Ascending aorta (tissue), 2 donors: ENCODE results near the gene HPS5. TPM values are rescaled to one million over a fixed set of nuclear protein-coding genes. Genes with fewer than 3 reads are reported as not detected.
"Not testable (repeated sequence)": the region's sequence is repeated elsewhere in the genome, so short reads cannot be mapped to it uniquely, and the experiment has no call there.

Source experiments
- DNase-seq, 2 donors: peaks; one replicate each; pipeline ENCODE4 v3.0.0-alpha.2; 2019; ENCODE audit warnings: low spot score in 2 of 2
- H3K27ac ChIP-seq, 2 donors: fragments of 200-600 bp; sonication (generic); one replicate each; pipeline ENCODE4 v1.5.1; 2016 to 2017; ENCODE audit warnings: mild to moderate bottlenecking in 1 of 2
- H3K27me3 ChIP-seq: fragments of 200-600 bp; sonication (generic); one replicate; pipeline ENCODE4 v1.5.1; 2017
- H3K36me3 ChIP-seq, 2 donors: fragments of 200-600 bp; sonication (generic); one replicate each; pipeline ENCODE4 v1.5.1; 2016
- H3K4me1 ChIP-seq, 2 donors: fragments of 200-600 bp; sonication (generic); one replicate each; pipeline ENCODE4 v1.5.1; 2016 to 2017; ENCODE audit warnings: mild to moderate bottlenecking in 1 of 2
- H3K4me3 ChIP-seq, 2 donors: fragments of 200-600 bp; sonication (generic); one replicate each; pipeline ENCODE4 v1.5.1; 2016 to 2017; ENCODE audit warnings: mild to moderate bottlenecking in 1 of 2
- H3K9me3 ChIP-seq, 2 donors: fragments of 200-600 bp; sonication (generic); one replicate each; pipeline ENCODE4 v1.5.1; 2016
- intact Hi-C: fragments of 100-400 bp; cut with DNase I; formaldehyde crosslinking; loops from one replicate; pipeline ENCODE4 v1.15.1; 2023
- total RNA-seq: library from RNA; depleted of rRNA; stranded (reverse); fragments of >200 nt; gene quantifications from one replicate; pipeline ENCODE4 v1.1.0, GENCODE V29; 2016
- TF ChIP-seq, protein P1 (sequence below), 3 experiments: fragments of 200-600 bp in 2 of 3; fragments of 450-650 bp in 1 of 3; sonication (generic) in 2 of 3; IDR thresholded peaks; one replicate each; pipeline ENCODE4 v1.5.1; 2016 to 2019; ENCODE audit warnings: antibody characterized with exemption in 3 of 3, mild to moderate bottlenecking in 1 of 3, moderate library complexity in 1 of 3

Gene HPS5
- total RNA-seq, 1 donor from 2014 or later, result 31.7 TPM

DNA sequence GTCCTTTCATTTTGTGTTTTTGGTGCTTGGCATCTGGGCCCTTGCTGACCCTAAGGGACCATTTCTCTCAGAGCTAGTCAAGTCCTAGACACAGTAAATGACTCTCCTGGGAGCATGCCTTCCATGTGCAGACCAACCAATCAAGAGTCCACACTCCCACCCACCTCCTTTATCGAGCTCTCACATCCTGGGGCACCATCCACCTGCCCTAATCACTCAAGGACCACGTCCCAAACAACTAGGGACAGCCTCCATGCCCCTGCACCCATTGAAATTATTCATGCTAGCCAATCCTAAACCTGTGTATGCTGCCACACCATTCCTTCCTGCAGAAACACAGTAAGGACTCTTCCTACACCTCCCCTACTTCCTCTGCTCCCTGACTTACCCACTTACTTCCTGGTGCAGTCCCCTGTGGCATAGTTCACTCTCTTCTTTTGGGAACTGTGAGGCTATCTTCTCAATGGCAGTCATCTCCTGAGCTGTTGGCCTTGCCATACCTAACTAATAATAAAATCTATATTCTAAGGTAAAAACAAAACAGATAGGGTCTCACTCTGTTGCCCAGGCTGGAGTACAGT, 67.1 kb downstream of the HPS5 start:
- no peaks in the 10 kb centered on the region for H3K9me3 ChIP-seq
- intact Hi-C loops, result no loop called here
- no peaks in the 10 kb centered on the region for H3K4me1 ChIP-seq
- no peaks in the 10 kb centered on the region for H3K27me3 ChIP-seq
- TF ChIP-seq, protein P1, sequence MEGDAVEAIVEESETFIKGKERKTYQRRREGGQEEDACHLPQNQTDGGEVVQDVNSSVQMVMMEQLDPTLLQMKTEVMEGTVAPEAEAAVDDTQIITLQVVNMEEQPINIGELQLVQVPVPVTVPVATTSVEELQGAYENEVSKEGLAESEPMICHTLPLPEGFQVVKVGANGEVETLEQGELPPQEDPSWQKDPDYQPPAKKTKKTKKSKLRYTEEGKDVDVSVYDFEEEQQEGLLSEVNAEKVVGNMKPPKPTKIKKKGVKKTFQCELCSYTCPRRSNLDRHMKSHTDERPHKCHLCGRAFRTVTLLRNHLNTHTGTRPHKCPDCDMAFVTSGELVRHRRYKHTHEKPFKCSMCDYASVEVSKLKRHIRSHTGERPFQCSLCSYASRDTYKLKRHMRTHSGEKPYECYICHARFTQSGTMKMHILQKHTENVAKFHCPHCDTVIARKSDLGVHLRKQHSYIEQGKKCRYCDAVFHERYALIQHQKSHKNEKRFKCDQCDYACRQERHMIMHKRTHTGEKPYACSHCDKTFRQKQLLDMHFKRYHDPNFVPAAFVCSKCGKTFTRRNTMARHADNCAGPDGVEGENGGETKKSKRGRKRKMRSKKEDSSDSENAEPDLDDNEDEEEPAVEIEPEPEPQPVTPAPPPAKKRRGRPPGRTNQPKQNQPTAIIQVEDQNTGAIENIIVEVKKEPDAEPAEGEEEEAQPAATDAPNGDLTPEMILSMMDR (IDR thresholded peaks at IDR 0.05), result no peak
- DNase-seq, result no peak
- no peaks in the 10 kb centered on the region for H3K36me3 ChIP-seq
- no peak overlapping the region for H3K4me3 ChIP-seq
- H3K27ac ChIP-seq, result no peak overlapping the region

DNA sequence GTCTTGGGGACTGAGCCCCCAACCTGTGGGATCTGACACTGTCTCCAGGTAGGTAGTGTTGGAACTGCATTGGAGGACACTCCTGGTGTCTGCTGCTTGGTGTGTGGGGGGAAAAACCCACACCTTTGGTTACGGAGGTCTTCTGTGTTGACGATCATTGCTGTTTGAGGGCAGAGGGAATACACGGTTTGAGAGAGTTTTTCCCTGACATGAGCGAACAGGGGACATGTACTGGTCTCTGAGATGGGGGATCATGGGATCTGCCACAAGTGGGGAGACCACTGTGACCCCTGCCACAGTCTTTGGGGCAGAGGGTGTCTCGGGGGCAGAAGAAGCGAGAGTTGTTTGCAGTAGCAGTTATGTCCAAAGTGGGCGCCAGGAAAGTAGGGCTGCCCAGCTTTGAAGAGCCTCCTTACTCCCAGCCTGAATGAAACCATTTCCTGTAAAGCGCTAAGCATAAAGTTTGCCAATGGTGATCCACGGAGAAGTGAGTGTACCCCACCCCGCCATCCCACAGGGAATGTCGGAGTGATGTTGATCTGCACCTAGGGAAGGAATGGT, 68.1 kb downstream of the HPS5 start:
- Histone ChIP-seq H3K9me3 (no peaks in the 10 kb centered on the region), H3K4me1 (no peaks in the 10 kb centered on the region), H3K36me3 (no peaks in the 10 kb centered on the region), H3K27ac (no peak overlapping the region), H3K4me3 (no peak overlapping the region), H3K27me3 (no peaks in the 10 kb centered on the region)
- DNase-seq, result no peak
- intact Hi-C loops, result no loop called here
- TF ChIP-seq, protein P1 (IDR thresholded peaks at IDR 0.05), result no peak

DNA sequence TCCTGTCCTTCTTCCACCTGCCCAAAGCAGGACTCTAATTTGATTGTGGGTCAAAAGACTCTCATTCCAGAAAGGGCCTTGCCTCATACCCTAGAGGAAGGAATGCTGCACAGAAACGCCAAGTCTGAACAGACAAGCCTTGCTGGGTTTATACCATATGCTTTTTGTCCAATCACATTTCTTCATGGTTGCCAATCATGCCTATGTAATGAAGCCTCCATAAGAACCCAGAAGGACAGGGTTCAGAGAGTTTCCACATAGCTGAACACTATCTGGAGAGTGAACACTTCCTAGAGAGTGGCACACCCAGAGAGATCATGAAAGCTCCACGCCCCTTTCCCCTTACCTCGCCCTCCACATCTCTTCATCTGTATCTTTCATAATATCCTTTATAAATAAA, 68.7 kb downstream of the HPS5 start:
- no peaks in the 10 kb centered on the region for H3K27me3 ChIP-seq
- H3K36me3 ChIP-seq, result no peaks in the 10 kb centered on the region
- no peak overlapping the region for H3K4me3 ChIP-seq
- no peaks in the 10 kb centered on the region for H3K4me1 ChIP-seq
- intact Hi-C loops, result no loop called here
- no peak for DNase-seq
- H3K9me3 ChIP-seq, result no peaks in the 10 kb centered on the region
- TF ChIP-seq, protein P1 (IDR thresholded peaks at IDR 0.05), result no peak
- H3K27ac ChIP-seq, result no peak overlapping the region

DNA sequence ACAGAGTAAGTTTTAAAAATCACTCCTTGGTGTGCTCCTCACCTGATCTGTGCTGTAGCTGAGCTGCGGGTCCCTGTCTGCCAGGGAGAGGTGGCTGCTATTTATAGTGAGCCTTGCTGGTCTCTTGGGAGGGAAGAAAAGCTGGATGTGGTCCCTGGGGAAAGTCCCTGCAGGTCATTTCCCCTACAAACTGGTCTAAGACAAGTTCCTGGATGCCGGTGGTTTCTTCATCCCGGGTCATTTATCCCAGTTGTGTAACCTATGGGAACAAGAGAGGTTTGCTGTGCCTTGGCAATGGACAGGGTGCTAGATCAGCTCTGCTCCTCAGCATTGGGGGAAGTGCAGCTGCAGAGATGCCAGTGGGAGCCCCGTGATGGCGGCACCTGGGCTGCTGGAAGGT, 73.4 kb downstream of the HPS5 start, which contains the start of gene SAA2:
Gene SAA2, minus strand, starts transcription at position 108 of the 400 bp plus-strand sequence. CDS start 657 bp downstream, outside the sequence.
- intact Hi-C loops, result no loop called here

DNA sequence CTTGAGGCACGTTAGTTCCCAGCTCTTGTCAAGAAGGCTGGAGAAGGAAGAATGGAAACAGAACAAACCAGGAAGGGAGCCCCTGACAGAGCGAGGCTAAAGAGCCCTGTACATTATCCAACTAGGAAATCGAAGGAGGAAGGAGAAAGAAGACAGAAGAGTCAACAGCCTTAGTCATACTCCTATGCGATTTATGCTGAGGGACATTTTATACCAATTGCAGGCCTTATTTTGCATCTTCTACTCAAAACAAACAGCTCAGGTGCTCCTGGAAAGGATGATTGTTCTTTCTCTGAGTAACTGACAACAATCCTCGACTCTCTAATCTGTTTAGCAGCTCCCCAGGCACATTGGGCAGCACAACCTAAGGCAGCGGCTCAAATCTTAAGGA, 74.8 kb downstream of the HPS5 start:
- H3K27me3 ChIP-seq, DNase-seq, H3K27ac ChIP-seq, H3K9me3 ChIP-seq, intact Hi-C loops, H3K4me3 ChIP-seq, H3K36me3 ChIP-seq, H3K4me1 ChIP-seq: not testable (repeated sequence)

More for the DNA sequence above, 73.4 kb downstream of the HPS5 start, which contains the start of gene SAA2:
- no peak within 1 kb of the TSS for H3K4me3 ChIP-seq
- no peaks in the 10 kb centered on the region for H3K36me3 ChIP-seq
- no peak within 1 kb of the TSS for H3K27ac ChIP-seq
- DNase-seq, result no peak
- TF ChIP-seq, protein P1 (IDR thresholded peaks at IDR 0.05), result no peak
- no peaks in the 10 kb centered on the region for H3K27me3 ChIP-seq
- H3K4me1 ChIP-seq, result no peaks in the 10 kb centered on the region
- H3K9me3 ChIP-seq, result no peaks in the 10 kb centered on the region

DNA sequence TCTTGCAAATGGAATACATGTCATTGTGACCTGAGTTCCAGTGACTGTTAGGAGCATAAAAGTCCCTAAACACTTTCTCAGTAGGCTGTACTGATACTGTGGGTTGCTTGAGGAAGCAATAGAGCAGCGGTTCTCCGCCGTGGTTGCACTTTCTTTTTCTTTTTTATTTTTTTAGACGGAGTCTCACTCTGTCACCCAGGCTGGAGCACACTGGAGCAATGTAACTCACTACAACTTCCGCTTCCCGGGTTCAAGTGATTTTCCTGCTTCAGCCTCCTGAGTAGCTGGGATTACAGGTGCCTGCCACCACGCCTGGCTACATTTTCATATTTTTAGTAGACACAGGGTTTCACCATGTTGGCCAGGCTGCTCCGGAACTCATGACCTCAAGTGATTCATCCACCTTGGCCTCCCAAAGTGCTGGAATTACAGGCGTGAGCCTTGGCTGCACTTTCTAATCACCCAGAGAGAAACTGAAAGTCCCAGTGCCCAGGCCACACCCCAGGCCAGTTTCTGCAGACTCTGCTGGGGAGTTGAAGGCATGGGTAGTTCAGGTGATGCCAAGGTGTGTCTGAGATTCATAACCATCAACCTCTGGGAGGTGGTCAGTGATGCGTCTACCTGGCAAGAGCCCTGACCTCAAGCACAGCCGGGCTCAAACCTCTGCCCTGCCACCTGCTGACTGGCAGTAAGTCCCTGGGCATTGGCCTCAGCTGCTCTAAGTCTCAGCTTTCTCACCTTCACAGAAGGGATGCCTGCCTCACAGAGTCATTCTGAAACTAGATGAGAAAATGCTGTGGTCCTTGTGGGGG, 75.4 kb downstream of the HPS5 start:
- H3K27me3 ChIP-seq, intact Hi-C loops, DNase-seq, H3K9me3 ChIP-seq, H3K4me1 ChIP-seq, H3K4me3 ChIP-seq, H3K36me3 ChIP-seq, H3K27ac ChIP-seq: not testable (repeated sequence)
